GM13976 (cell line): ENCODE results near the gene RAB27A.

Experiments used
- DNase-seq: peaks from one replicate; pipeline ENCODE4 v3.0.0; 2012; ENCODE audit warnings: low spot score
- in situ Hi-C: fragments of 300-500 bp; cut with MboI; formaldehyde crosslinking; loops from one replicate; pipeline ENCODE4 v1.12.0; 2022; ENCODE audit warnings: low sequenced_read_pairs, mixed read lengths, inconsistent platforms; ENCODE audit not compliant: unreplicated experiment
- TF ChIP-seq, protein P1 (sequence below): IDR thresholded peaks from 2 replicates; pipeline ENCODE4 v1.5.1; 2012; ENCODE audit warnings: borderline replicate concordance, mild to moderate bottlenecking; ENCODE audit not compliant: insufficient read depth; ENCODE audit errors: extremely low read depth, missing control alignments, control extremely low read depth

The RAB27A gene

DNA sequence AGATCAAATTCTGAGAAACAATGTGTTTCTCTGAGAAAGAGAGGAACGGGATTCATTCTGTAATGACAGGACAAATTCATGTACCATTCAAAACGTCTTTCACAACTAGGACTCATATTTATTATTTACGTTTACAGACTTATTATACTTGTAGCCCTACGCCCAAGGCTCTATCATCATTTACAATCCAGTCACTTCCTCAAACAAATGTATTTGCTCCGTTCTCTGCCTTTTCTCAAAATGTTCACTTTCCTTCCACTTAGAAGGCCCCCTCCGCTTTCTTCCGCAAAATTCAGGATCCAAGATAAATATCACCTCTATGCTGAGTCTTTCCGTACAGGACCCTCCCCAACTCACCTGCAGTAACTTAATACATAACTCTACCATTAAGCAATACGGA is 93.6 kb downstream of the RAB27A start:
- TF ChIP-seq, protein P1, sequence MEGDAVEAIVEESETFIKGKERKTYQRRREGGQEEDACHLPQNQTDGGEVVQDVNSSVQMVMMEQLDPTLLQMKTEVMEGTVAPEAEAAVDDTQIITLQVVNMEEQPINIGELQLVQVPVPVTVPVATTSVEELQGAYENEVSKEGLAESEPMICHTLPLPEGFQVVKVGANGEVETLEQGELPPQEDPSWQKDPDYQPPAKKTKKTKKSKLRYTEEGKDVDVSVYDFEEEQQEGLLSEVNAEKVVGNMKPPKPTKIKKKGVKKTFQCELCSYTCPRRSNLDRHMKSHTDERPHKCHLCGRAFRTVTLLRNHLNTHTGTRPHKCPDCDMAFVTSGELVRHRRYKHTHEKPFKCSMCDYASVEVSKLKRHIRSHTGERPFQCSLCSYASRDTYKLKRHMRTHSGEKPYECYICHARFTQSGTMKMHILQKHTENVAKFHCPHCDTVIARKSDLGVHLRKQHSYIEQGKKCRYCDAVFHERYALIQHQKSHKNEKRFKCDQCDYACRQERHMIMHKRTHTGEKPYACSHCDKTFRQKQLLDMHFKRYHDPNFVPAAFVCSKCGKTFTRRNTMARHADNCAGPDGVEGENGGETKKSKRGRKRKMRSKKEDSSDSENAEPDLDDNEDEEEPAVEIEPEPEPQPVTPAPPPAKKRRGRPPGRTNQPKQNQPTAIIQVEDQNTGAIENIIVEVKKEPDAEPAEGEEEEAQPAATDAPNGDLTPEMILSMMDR = no peak
- DNase-seq = no peak
- in situ Hi-C loops = no loop called here

DNA sequence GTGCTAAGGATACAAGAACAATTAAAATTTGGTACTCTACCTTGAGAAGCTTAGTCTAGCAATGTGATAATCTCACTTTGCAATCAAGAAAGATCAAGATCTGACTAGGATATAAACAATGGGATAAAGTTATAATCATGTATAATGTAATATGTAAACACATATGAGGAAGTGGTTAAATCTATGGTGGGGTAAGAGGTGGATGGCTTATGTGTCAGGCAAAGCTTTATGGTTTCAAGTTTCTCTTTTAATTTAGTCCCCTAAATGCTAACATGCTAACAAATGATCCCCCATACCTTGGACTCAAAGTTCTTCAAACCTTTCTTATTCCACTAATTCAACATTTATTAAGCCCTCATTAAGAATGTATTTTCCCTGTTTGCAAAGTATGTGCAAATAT is 95.4 kb downstream of the RAB27A start:
- no peak for DNase-seq
- TF ChIP-seq, protein P1 = no peak
- in situ Hi-C loops = no loop called here

DNA sequence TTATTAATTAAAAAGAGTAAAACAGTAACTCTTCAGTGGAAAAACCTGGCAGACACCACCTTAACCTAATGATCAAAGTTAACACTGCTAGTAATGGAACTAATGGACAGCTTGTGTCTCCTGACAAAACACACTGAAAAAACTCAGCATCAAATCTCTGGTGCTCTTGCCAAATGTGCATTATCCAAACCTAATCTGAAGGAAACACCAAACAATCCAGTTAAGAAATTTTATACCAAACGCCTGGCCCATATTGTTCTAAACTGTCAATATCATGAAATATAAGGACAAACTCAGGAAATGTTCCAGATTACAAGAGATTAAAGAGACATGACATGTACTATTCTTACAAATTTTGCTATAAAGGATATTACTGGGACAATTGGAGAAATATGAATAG is 103.3 kb downstream of the RAB27A start:
- TF ChIP-seq, protein P1 = no peak
- DNase-seq = no peak
- in situ Hi-C loops = no loop called here

DNA sequence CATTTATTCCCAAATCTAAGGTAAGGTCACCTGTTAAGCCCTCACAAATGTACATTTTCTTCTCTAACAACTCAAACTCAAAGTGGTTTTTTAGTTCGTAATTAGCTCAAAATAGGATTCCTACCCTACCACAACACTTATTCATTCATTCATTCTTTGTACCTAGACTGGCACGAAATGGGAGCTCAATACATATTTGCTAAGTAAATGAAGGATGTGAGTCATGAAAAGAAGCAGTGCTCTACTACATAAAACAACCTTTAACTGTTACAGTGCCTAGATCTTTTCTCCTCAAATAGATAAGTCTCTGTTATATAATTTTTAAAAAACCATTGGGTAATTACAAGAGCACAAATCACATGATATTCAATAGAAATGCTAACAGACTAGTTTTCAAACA is 105.9 kb downstream of the RAB27A start:
- in situ Hi-C loops = no loop called here
- DNase-seq = no peak
- TF ChIP-seq, protein P1 = no peak

DNA sequence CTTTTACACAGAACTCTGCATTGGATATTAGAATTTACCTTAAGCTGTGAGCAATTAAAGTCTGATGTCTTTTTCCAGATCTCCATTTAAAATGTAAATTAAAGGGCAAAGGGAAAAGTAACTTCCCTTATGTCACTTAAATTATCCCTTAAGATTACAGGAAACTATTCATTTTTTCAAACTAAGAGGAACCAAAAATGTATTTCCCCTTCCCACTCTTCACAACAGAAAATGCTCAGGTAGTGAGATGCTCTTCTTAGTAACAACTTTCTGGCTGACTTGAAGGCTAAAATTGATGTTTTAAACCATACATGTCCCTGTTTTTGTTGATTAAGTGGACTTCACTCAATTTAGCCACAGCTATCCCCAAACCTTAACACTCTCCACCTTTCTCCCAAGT is 110.5 kb downstream of the RAB27A start:
- DNase-seq = no peak
- in situ Hi-C loops = no loop called here
- TF ChIP-seq, protein P1 = no peak

DNA sequence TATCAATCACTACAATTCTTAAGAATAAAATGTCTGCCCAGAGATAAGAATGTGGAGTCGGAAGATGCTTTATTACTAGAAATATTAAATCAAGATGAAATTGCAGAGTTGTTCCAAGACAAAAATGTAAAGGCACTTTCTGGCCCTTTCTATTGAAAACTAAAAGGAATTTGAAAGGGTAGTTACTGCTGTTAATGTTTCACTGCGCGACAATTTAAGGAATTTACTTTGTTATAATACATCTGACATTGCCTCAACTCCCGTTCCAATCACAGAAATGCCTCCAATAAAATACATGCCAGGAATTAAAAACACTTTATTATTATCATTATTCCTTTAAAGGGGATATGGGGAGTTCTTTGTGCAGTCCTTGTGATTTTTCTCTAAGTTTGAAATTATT is 119.3 kb downstream of the RAB27A start:
- no peak for DNase-seq
- in situ Hi-C loops = no loop called here
- TF ChIP-seq, protein P1 = no peak
